GM12873 (cell line): ENCODE measurements around the gene SLC9A8.

Source experiments
- TF ChIP-seq, protein P1 (sequence below): IDR thresholded peaks from 2 replicates; pipeline ENCODE4 v1.5.1; 2012; ENCODE audit warnings: low read depth, mild to moderate bottlenecking, moderate library complexity, low read length, control low read depth; ENCODE audit not compliant: insufficient read depth; ENCODE audit errors: missing control alignments

Gene SLC9A8

DNA sequence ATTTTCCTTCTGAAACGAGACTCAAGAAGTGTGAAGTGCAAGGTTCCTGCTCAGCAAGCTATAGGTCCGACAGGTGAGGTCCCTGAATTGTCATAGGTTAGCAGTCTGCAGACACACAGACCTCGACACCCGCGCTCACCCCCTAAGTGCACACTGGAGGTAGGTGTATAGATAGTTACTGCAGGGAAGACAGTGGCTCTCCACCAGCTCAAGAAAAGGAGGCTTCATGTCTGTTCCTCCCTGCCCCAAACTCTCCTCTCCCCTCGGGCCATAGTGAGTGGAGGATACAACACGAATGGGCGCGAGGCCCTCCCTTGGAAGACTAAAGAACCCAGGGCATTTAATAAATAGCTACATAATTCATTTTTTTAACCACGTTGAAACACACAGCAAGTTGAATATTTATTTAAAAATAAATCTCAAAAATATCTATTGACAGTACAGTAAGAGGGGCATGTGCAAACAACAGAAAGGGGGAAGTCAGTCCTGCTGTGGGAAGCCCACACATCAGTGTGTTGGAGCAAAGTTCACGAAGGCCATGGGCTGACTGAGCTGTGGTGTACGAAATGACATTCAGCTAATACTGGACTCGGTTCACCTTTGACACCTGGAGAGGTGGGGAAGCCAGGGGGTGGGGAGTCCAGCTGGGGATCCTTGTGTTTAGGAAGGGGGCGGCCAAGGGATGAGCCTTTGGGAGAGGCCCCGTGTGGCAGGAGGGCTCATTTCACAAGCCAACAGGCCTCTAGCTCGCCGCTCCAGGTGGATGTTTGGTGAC is 92.0 kb downstream of the SLC9A8 start:
- TF ChIP-seq, protein P1, sequence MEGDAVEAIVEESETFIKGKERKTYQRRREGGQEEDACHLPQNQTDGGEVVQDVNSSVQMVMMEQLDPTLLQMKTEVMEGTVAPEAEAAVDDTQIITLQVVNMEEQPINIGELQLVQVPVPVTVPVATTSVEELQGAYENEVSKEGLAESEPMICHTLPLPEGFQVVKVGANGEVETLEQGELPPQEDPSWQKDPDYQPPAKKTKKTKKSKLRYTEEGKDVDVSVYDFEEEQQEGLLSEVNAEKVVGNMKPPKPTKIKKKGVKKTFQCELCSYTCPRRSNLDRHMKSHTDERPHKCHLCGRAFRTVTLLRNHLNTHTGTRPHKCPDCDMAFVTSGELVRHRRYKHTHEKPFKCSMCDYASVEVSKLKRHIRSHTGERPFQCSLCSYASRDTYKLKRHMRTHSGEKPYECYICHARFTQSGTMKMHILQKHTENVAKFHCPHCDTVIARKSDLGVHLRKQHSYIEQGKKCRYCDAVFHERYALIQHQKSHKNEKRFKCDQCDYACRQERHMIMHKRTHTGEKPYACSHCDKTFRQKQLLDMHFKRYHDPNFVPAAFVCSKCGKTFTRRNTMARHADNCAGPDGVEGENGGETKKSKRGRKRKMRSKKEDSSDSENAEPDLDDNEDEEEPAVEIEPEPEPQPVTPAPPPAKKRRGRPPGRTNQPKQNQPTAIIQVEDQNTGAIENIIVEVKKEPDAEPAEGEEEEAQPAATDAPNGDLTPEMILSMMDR = no peak

DNA sequence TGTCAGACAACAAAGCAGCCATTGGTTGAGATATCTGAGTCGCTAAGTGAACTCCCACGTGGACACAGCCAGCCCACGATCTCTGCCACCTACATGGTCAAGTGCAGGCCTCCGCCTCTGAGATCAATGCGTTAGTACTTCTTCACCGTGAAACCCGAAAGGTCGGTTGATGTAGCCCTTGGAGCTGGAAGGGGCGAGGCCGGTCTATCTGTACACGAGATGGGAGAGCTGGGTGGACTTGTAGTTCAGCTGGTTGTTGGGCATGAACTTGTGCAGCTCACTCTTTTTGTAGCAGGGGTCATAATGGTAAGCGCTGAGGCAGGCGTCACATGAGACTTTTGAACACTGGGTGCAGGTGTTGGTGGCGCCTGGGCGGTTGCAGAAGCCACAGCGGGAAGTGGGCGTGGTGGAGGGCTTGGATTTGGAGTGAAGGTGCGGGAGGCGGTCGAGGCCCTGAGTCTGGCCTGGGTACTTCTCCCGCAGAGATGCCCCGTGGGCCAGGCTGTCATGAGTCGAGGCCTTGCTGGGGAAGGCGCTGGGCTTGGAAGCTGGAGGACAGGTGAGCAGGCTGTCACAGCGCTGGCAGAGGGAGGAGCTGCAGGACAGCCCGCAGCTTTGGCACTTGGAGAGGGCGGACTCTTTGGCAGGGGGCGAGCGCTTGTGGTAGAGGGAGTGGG is 92.9 kb downstream of the SLC9A8 start:
- TF ChIP-seq, protein P1 = no peak

DNA sequence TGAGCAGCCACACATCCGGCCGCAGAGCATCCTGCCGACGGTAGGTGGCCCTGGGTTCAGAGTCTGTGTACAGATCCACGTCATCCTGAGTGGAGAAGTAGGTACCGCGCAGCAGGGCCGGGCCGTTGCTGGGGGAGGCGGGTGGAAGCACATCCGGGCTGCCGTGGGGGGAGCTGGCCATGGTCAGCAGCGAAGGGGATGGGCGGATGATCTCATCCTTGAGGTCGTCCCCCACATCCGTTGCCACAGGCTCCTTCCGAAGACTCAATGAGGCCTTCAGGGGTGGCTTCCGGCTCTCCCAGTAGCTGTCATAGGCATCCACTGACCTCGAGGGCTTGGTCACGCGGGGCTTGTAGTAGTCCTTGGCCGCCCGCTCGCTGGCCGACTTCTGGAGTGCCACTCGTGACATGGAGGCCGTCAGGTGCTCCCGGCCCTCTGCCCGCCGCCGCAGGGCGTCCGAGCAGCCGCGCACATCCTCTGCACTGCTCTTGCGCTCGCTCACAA is 93.5 kb downstream of the SLC9A8 start:
- TF ChIP-seq, protein P1 = no peak

GRCh38 chr20:49906615-49907154 is 94.1 kb downstream of the SLC9A8 start:
- TF ChIP-seq, protein P1 = no peak

DNA sequence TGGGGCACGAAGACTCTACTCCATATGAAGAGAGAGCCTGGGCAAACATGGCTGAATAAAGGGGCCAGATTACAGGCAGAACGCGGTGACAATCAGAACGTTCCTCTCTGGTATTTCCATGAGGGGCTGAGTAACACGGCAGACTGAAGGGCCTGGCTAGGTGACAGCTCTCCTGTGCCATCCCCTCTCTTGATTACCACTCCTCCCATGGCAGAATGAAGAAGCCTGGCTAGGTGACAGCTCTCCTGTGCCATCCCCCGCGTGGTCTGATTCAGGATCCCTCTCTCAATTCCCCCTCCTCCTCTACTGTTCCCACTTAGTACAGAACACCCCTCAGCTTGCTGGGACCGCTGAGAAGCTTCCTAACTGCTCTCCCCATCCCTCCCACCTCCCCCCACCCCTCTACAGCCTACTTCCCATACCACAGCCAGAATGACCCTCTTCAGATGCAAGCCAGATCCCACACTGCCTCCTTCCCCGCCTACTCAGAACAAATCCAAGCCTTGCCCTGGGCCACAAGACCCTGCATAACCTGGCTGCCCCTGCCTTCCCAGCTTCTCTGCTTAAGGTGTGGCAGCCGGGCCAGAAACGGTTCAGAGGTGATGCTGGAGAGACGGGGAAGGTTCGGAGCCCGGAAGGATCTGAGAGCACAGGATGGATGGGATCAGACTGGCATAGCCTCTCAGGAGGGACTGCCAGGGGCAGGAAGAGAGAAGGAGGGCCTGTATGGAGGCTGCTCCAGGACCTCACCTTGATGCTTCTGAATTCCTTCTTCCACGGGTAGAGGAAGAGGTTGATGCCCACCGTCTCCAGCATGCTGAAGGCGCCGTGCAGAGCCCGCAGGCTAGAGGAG is 95.0 kb downstream of the SLC9A8 start:
- TF ChIP-seq, protein P1 = no peak

- TF ChIP-seq, protein P1 = no peak
Observed at GRCh38 chr20:49908258-49908565, 95.6 kb downstream of the SLC9A8 start.
